ENCODE data around the gene IL1R1. TPM values are rescaled to one million over a fixed set of nuclear protein-coding genes. Genes with fewer than 3 reads are reported as not detected.

The IL1R1 gene
- polyA plus RNA-seq, 1 donor (not counting 4 experiments of a cell fraction or from before 2014, with no cell fraction given) = 7.5 TPM

- dilution Hi-C loops (cut with MboI; ENCODE audit: extremely low pct_ligation_motif_present, low sequenced_read_pairs) = no loop called here
- Histone ChIP-seq H3K4me3 (ENCODE audit: control insufficient read depth in 2 of 3, extremely low read depth in 1 of 3, insufficient read depth in 2 of 3, low read depth in 1 of 3, low read length in 3 of 3) (no peak overlapping the region), H3K4me1 (ENCODE audit: control insufficient read depth, extremely low read depth, insufficient read depth, low read length) (peaks cover 31% of the 10 kb centered on the region), H3K9me3 (ENCODE audit: control insufficient read depth, low read depth, low read length) (no peaks in the 10 kb centered on the region), H3K36me3 (ENCODE audit: control insufficient read depth in 2 of 2, extremely low read depth in 1 of 2, insufficient read depth in 2 of 2, low read length in 2 of 2) (no peaks in the 10 kb centered on the region), H3K79me2 (ENCODE audit: control insufficient read depth, insufficient read depth, low read length) (no peaks in the 10 kb centered on the region), H4K20me1 (ENCODE audit: control insufficient read depth, extremely low read depth, insufficient read depth, low read length) (no peaks in the 10 kb centered on the region), H3K27ac (ENCODE audit: control insufficient read depth, insufficient read depth, low read length) (peak overlapping the region; percentile 46), H3K27me3 (ENCODE audit: control insufficient read depth, extremely low read depth, insufficient read depth, low read length) (no peaks in the 10 kb centered on the region), H3K4me2 (ENCODE audit: control insufficient read depth, extremely low read depth, insufficient read depth, low read depth, low read length) (peak overlapping the region; percentile 0), H2AFZ (ENCODE audit: control insufficient read depth, low read length) (no peak overlapping the region), H3K9ac (ENCODE audit: control insufficient read depth, extremely low read depth, insufficient read depth, low read length) (no peak overlapping the region), H3K9me1 (ENCODE audit: control insufficient read depth, extremely low read depth, insufficient read depth, low read length) (no peaks in the 10 kb centered on the region)
- TF ChIP-seq EZH2 (IDR thresholded peaks at IDR 0.05; ENCODE audit: low read length) = no peak
- no peak for DNase-seq (ENCODE audit: low read depth, low spot score)
- FAIRE-seq = peak; percentile 53
These were observed 42.0 kb upstream of the IL1R1 start for GRCh38 chr2:102100371-102101096.

- H3K4me3 ChIP-seq (ENCODE audit: control insufficient read depth in 2 of 3, extremely low read depth in 1 of 3, insufficient read depth in 2 of 3, low read depth in 1 of 3, low read length in 3 of 3) = no peak overlapping the region
- H3K9me1 ChIP-seq (ENCODE audit: control insufficient read depth, extremely low read depth, insufficient read depth, low read length) = no peaks in the 10 kb centered on the region
- H3K36me3 ChIP-seq (ENCODE audit: control insufficient read depth in 2 of 2, extremely low read depth in 1 of 2, insufficient read depth in 2 of 2, low read length in 2 of 2) = no peaks in the 10 kb centered on the region
- peaks cover 31% of the 10 kb centered on the region for H3K4me1 ChIP-seq (ENCODE audit: control insufficient read depth, extremely low read depth, insufficient read depth, low read length)
- no peak overlapping the region for H2AFZ ChIP-seq (ENCODE audit: control insufficient read depth, low read length)
- H4K20me1 ChIP-seq (ENCODE audit: control insufficient read depth, extremely low read depth, insufficient read depth, low read length) = no peaks in the 10 kb centered on the region
- no peaks in the 10 kb centered on the region for H3K79me2 ChIP-seq (ENCODE audit: control insufficient read depth, insufficient read depth, low read length)
- dilution Hi-C loops (cut with MboI; ENCODE audit: extremely low pct_ligation_motif_present, low sequenced_read_pairs) = no loop called here
- H3K9me3 ChIP-seq (ENCODE audit: control insufficient read depth, low read depth, low read length) = no peaks in the 10 kb centered on the region
- DNase-seq (ENCODE audit: low read depth, low spot score) (no peak), FAIRE-seq (no peak)
- H3K9ac ChIP-seq (ENCODE audit: control insufficient read depth, extremely low read depth, insufficient read depth, low read length) = no peak overlapping the region
- H3K27me3 ChIP-seq (ENCODE audit: control insufficient read depth, extremely low read depth, insufficient read depth, low read length) = no peaks in the 10 kb centered on the region
- peak overlapping the region; percentile 46 for H3K27ac ChIP-seq (ENCODE audit: control insufficient read depth, insufficient read depth, low read length)
- no peak for TF ChIP-seq EZH2 (IDR thresholded peaks at IDR 0.05; ENCODE audit: low read length)
- no peak for TF ChIP-seq CTCF (optimal IDR thresholded peaks at IDR 0.05 in 1 of 3, IDR thresholded peaks at IDR 0.05 in 1 of 3, conservative IDR thresholded peaks at IDR 0.05 in 1 of 3; ENCODE audit: extremely low read depth in 1 of 3, insufficient read depth in 2 of 3, low read length in 3 of 3)
- H3K4me2 ChIP-seq (ENCODE audit: control insufficient read depth, extremely low read depth, insufficient read depth, low read depth, low read length) = no peak overlapping the region
These were observed 41.3 kb upstream of the IL1R1 start for GRCh38 chr2:102101097-102101848.

Data from keratinocyte (primary cell).